Activated naive CD8-positive, alpha-beta T cell (primary cell): ENCODE measurements around the gene SPTBN1.
A peak's percentile ranks its signal among the peaks of the same experiment; 100 is the strongest.

ENCODE experiments used
- H3K27ac Mint-ChIP-seq: one replicate; pipeline ENCODE4 v1.8.0; 2021; ENCODE audit warnings: mixed read lengths
- H3K27me3 Mint-ChIP-seq: one replicate; pipeline ENCODE4 v1.8.0; 2021; ENCODE audit warnings: mixed read lengths
- H3K36me3 Mint-ChIP-seq: one replicate; pipeline ENCODE4 v1.8.0; 2021; ENCODE audit warnings: mixed read lengths
- H3K4me1 Mint-ChIP-seq: one replicate; pipeline ENCODE4 v1.8.0; 2021; ENCODE audit warnings: low read depth, mixed read lengths
- H3K4me3 Mint-ChIP-seq: one replicate; pipeline ENCODE4 v1.8.0; 2021; ENCODE audit warnings: mild to moderate bottlenecking, mixed read lengths
- H3K9me3 Mint-ChIP-seq: one replicate; pipeline ENCODE4 v1.8.0; 2021; ENCODE audit warnings: low read depth, mixed read lengths

The SPTBN1 gene

GRCh38 chr2:54603796-54604195 is 147.7 kb downstream of the SPTBN1 start:
- Mint-ChIP-seq H3K27ac (peak overlapping the region; percentile 96), H3K4me1 (peaks cover 92% of the 10 kb centered on the region), H3K4me3 (peak overlapping the region; percentile 20), H3K27me3 (no peaks in the 10 kb centered on the region), H3K36me3 (peaks cover 15% of the 10 kb centered on the region), H3K9me3 (no peaks in the 10 kb centered on the region)

DNA sequence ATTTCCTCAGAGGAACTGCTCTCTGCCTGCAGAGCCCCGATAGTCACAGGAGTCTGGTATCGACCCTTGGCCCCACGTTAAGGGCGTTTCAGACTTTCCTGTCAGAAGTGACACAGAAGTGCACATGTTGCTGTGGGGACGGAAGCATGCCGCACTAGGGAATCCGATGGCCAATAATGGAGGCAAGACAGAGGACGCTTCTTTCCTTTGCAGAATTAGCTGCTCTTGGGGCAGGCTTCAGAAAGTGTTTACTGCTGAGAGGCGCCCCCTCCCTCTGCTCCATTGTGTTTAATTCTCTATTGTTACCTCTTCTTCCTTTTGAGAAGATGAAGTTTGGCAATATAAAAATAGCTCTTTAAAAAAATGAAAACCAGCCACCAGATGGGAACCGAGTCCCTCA is 148.7 kb downstream of the SPTBN1 start:
- peak overlapping the region; percentile 74 for H3K4me3 Mint-ChIP-seq
- peak overlapping the region; percentile 96 for H3K27ac Mint-ChIP-seq

DNA sequence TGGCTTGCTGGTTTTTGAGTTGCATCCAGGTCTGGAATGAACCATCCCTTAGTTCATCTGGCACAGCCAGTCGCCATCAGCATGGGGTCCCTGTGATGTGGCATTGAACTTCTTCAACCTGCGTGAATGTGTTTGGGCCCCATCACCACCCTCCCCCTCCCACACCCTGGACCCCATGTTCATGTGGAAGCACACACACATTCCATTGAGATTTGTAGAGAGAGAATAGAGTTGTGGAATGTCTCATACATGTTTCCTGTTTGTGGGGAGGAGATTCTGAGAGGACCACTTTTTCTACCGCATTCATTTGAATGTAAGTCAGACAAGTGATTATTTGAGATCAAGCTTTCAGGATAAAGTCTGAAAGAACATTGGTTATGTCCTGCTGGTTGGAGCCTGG is 149.7 kb downstream of the SPTBN1 start:
- H3K27me3 Mint-ChIP-seq = no peaks in the 10 kb centered on the region
- peaks cover 6% of the 10 kb centered on the region for H3K36me3 Mint-ChIP-seq
- H3K4me3 Mint-ChIP-seq = peak overlapping the region; percentile 74
- H3K4me1 Mint-ChIP-seq = peaks cover 91% of the 10 kb centered on the region
- peak overlapping the region; percentile 96 for H3K27ac Mint-ChIP-seq
- H3K9me3 Mint-ChIP-seq = no peaks in the 10 kb centered on the region

More for the DNA sequence above, 148.7 kb downstream of the SPTBN1 start:
- Mint-ChIP-seq H3K27me3 (no peaks in the 10 kb centered on the region), H3K9me3 (no peaks in the 10 kb centered on the region), H3K4me1 (peaks cover 92% of the 10 kb centered on the region), H3K36me3 (peaks cover 6% of the 10 kb centered on the region)

- H3K9me3 Mint-ChIP-seq = no peaks in the 10 kb centered on the region
- peaks cover 86% of the 10 kb centered on the region for H3K4me1 Mint-ChIP-seq
- no peaks in the 10 kb centered on the region for H3K27me3 Mint-ChIP-seq
- H3K36me3 Mint-ChIP-seq = peaks cover 6% of the 10 kb centered on the region
- H3K4me3 Mint-ChIP-seq = peak overlapping the region; percentile 74
- H3K27ac Mint-ChIP-seq = peak overlapping the region; percentile 96
Measured at GRCh38 chr2:54606393-54606958, 150.3 kb downstream of the SPTBN1 start.

DNA sequence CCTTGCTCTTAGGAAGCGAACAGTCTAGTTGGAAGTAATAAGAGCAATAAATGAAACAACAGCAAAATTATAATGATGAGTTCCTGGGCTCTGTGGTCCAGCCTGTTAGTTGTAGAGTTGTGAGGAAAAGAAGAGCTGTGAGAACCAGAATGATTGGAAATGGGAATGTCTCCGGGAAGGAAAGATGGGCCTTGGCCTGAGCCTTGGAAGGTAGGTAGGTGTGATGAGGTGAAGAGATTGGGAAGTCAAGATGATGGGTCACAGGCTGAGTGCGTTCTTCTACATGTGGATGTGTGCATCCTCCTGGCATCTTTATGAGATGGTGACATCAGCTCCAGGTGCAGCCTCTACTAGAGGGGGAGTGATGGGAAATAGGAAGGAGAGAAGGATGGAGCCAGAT is 152.1 kb downstream of the SPTBN1 start:
- no peaks in the 10 kb centered on the region for H3K9me3 Mint-ChIP-seq
- peaks cover 3% of the 10 kb centered on the region for H3K36me3 Mint-ChIP-seq
- no peaks in the 10 kb centered on the region for H3K27me3 Mint-ChIP-seq
- peaks cover 83% of the 10 kb centered on the region for H3K4me1 Mint-ChIP-seq
- no peak overlapping the region for H3K4me3 Mint-ChIP-seq
- peak overlapping the region; percentile 16 for H3K27ac Mint-ChIP-seq

DNA sequence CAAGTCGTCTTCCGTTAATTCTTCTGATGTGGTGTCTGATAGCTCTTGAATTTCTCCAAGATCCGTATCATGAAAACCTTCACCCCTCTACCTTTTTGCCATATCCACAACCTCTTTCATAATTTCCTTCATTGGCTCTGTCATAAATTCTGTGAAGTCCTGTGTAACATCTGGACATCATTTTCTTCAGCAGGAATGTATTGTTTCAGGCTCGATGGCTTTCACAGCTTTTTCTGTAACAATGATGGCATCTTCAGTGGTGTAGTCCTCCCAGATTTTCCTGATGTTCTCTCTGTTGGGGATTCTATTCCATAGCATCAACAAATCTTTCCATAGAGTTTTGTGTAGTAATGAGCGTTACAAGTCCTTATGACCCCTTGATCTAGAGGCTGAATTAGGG is 153.1 kb downstream of the SPTBN1 start:
- H3K9me3 Mint-ChIP-seq = no peaks in the 10 kb centered on the region
- H3K4me3 Mint-ChIP-seq = no peak overlapping the region
- peaks cover 79% of the 10 kb centered on the region for H3K4me1 Mint-ChIP-seq
- peaks cover 3% of the 10 kb centered on the region for H3K36me3 Mint-ChIP-seq
- peak overlapping the region; percentile 13 for H3K27ac Mint-ChIP-seq
- no peaks in the 10 kb centered on the region for H3K27me3 Mint-ChIP-seq

- H3K4me1 Mint-ChIP-seq = peaks cover 76% of the 10 kb centered on the region
- no peak overlapping the region for H3K4me3 Mint-ChIP-seq
- no peaks in the 10 kb centered on the region for H3K9me3 Mint-ChIP-seq
- H3K27ac Mint-ChIP-seq = peak overlapping the region; percentile 13
- H3K27me3 Mint-ChIP-seq = no peaks in the 10 kb centered on the region
- H3K36me3 Mint-ChIP-seq = peaks cover 3% of the 10 kb centered on the region
Measured at GRCh38 chr2:54609647-54610046, 153.5 kb downstream of the SPTBN1 start.

DNA sequence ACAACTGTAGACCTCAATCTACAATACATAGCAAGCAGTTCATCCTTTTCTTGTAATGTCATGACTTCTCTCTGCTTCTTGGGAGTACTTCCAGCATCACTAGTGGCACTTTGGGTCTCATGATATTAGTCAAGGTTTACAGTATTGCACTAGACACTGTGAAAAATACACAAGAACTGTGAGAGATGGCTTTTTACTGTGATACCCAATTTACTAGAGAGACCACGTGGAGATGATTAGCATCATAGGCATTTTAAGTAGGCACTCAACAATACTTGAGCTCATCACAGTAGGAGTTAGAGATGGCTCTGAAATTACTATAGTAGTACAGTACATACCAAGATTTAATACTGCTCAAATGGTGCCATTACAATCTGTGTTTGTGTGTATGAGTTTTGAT is 154.6 kb downstream of the SPTBN1 start:
- H3K9me3 Mint-ChIP-seq = no peaks in the 10 kb centered on the region
- no peaks in the 10 kb centered on the region for H3K27me3 Mint-ChIP-seq
- H3K27ac Mint-ChIP-seq = no peak overlapping the region
- no peak overlapping the region for H3K4me3 Mint-ChIP-seq
- peaks cover 65% of the 10 kb centered on the region for H3K4me1 Mint-ChIP-seq
- H3K36me3 Mint-ChIP-seq = peaks cover 3% of the 10 kb centered on the region

GRCh38 chr2:54611830-54612545 is 155.9 kb downstream of the SPTBN1 start:
- Mint-ChIP-seq H3K36me3 (peaks cover 5% of the 10 kb centered on the region), H3K27ac (peak overlapping the region; percentile 51), H3K9me3 (no peaks in the 10 kb centered on the region), H3K27me3 (no peaks in the 10 kb centered on the region), H3K4me3 (no peak overlapping the region), H3K4me1 (peaks cover 52% of the 10 kb centered on the region)

DNA sequence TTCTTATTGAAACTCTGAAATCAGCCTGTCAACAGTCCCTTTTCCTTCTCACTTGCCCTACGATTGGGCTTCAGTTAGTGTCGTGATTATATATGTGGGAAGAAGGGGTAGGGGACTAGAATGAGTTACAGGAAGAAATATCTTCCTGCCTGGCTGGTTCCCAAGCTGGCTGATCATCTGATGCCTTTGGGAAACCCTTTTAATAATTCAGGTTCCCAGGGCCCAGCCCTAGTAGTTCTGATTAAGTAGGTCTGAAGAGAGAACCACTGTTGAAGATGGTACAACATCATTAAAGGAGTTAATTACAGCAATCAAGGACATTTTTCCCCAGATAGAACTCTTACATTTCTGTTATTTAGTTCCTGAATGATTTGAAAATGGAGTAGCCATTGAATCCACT is 157.3 kb downstream of the SPTBN1 start:
- H3K4me3 Mint-ChIP-seq = no peak overlapping the region
- H3K27me3 Mint-ChIP-seq = no peaks in the 10 kb centered on the region
- H3K4me1 Mint-ChIP-seq = peaks cover 53% of the 10 kb centered on the region
- H3K9me3 Mint-ChIP-seq = no peaks in the 10 kb centered on the region
- peaks cover 4% of the 10 kb centered on the region for H3K36me3 Mint-ChIP-seq
- H3K27ac Mint-ChIP-seq = peak overlapping the region; percentile 69

- H3K27me3 Mint-ChIP-seq = no peaks in the 10 kb centered on the region
- peaks cover 6% of the 10 kb centered on the region for H3K36me3 Mint-ChIP-seq
- peak overlapping the region; percentile 69 for H3K27ac Mint-ChIP-seq
- H3K4me3 Mint-ChIP-seq = no peak overlapping the region
- no peaks in the 10 kb centered on the region for H3K9me3 Mint-ChIP-seq
- peaks cover 55% of the 10 kb centered on the region for H3K4me1 Mint-ChIP-seq
Measured at GRCh38 chr2:54613794-54614257, 157.7 kb downstream of the SPTBN1 start.

GRCh38 chr2:54614819-54615218 is 158.7 kb downstream of the SPTBN1 start:
- Mint-ChIP-seq H3K27ac (peak overlapping the region; percentile 69), H3K36me3 (peaks cover 8% of the 10 kb centered on the region), H3K4me1 (peaks cover 55% of the 10 kb centered on the region), H3K9me3 (no peaks in the 10 kb centered on the region), H3K4me3 (no peak overlapping the region), H3K27me3 (no peaks in the 10 kb centered on the region)

- H3K27ac Mint-ChIP-seq = peak overlapping the region; percentile 37
- H3K4me3 Mint-ChIP-seq = no peak overlapping the region
- H3K9me3 Mint-ChIP-seq = no peaks in the 10 kb centered on the region
- H3K27me3 Mint-ChIP-seq = no peaks in the 10 kb centered on the region
- H3K36me3 Mint-ChIP-seq = peaks cover 8% of the 10 kb centered on the region
- peaks cover 49% of the 10 kb centered on the region for H3K4me1 Mint-ChIP-seq
Measured at GRCh38 chr2:54615832-54616534, 159.9 kb downstream of the SPTBN1 start.

- no peak overlapping the region for H3K4me3 Mint-ChIP-seq
- no peaks in the 10 kb centered on the region for H3K27me3 Mint-ChIP-seq
- H3K27ac Mint-ChIP-seq = peak overlapping the region; percentile 54
- peaks cover 38% of the 10 kb centered on the region for H3K4me1 Mint-ChIP-seq
- H3K36me3 Mint-ChIP-seq = peaks cover 8% of the 10 kb centered on the region
- no peaks in the 10 kb centered on the region for H3K9me3 Mint-ChIP-seq
Measured at GRCh38 chr2:54617409-54617808, 161.3 kb downstream of the SPTBN1 start.
